Chondrocyte (in vitro differentiated cells): ENCODE measurements around the gene NDRG2. TPM values are rescaled to one million over a fixed set of nuclear protein-coding genes. Genes with fewer than 3 reads are reported as not detected.

Experiments
- DNase-seq: peaks from one replicate; pipeline ENCODE4 v3.0.0; 2021; ENCODE audit warnings: mixed read lengths, low spot score
- H3K27ac Mint-ChIP-seq: one replicate; pipeline ENCODE4 v1.8.0; 2021; ENCODE audit warnings: mild to moderate bottlenecking, moderate library complexity, mixed read lengths; ENCODE audit not compliant: unreplicated experiment
- H3K27me3 Mint-ChIP-seq: 2 replicates; pipeline ENCODE4 v1.8.0; 2021; ENCODE audit warnings: low read depth, mixed read lengths
- H3K36me3 Mint-ChIP-seq: 2 replicates; pipeline ENCODE4 v1.8.0; 2021; ENCODE audit warnings: low read depth, mixed read lengths
- H3K4me1 Mint-ChIP-seq: 2 replicates; pipeline ENCODE4 v1.8.0; 2021; ENCODE audit warnings: low read depth, mild to moderate bottlenecking, mixed read lengths
- H3K4me3 Mint-ChIP-seq: one replicate; pipeline ENCODE4 v1.8.0; 2021; ENCODE audit warnings: mild to moderate bottlenecking, moderate library complexity, mixed read lengths; ENCODE audit not compliant: unreplicated experiment
- H3K9me3 Mint-ChIP-seq: 2 replicates; pipeline ENCODE4 v1.8.0; 2021; ENCODE audit warnings: low read depth, mixed read lengths
- CTCF ChIP-seq: fragments of 200-600 bp; sonication (generic); IDR thresholded peaks from 2 replicates; pipeline ENCODE4 v1.5.0; 2021; ENCODE audit warnings: antibody characterized with exemption, mild to moderate bottlenecking, moderate library complexity
- total RNA-seq: library from RNA; stranded (reverse); gene quantifications from 3 replicates; pipeline ENCODE4 v1.2.1, GENCODE V29; 2021

NDRG2 gene
- total RNA-seq, 1 donor from 2014 or later: 6.3 TPM

GRCh38 chr14:21018286-21018685 lies 6.6 kb downstream of the NDRG2 start:
- Mint-ChIP-seq H3K4me3 (no peak overlapping the region), H3K4me1 (no peaks in the 10 kb centered on the region), H3K27me3 (peaks cover 2% of the 10 kb centered on the region), H3K36me3 (no peaks in the 10 kb centered on the region), H3K27ac (no peak overlapping the region), H3K9me3 (no peaks in the 10 kb centered on the region)
- TF ChIP-seq CTCF: no peak
- no peak for DNase-seq

GRCh38 chr14:21017528-21018245 lies 7.2 kb downstream of the NDRG2 start:
- DNase-seq: no peak
- Mint-ChIP-seq H3K27ac (no peak overlapping the region), H3K27me3 (peaks cover 5% of the 10 kb centered on the region), H3K4me1 (no peaks in the 10 kb centered on the region), H3K36me3 (no peaks in the 10 kb centered on the region), H3K4me3 (no peak overlapping the region), H3K9me3 (no peaks in the 10 kb centered on the region)
- TF ChIP-seq CTCF: no peak

- no peak for TF ChIP-seq CTCF
- Mint-ChIP-seq H3K4me3 (no peak overlapping the region), H3K36me3 (no peaks in the 10 kb centered on the region), H3K4me1 (no peaks in the 10 kb centered on the region), H3K27me3 (peaks cover 13% of the 10 kb centered on the region), H3K27ac (no peak overlapping the region), H3K9me3 (no peaks in the 10 kb centered on the region)
- no peak for DNase-seq
Measured at GRCh38 chr14:21016413-21017190, 8.3 kb downstream of the NDRG2 start.

GRCh38 chr14:21015312-21015711 lies 9.5 kb downstream of the NDRG2 start:
- peaks cover 16% of the 10 kb centered on the region for H3K27me3 Mint-ChIP-seq
- H3K4me3 Mint-ChIP-seq: no peak overlapping the region
- TF ChIP-seq CTCF: no peak
- no peaks in the 10 kb centered on the region for H3K9me3 Mint-ChIP-seq
- no peak for DNase-seq
- H3K36me3 Mint-ChIP-seq: no peaks in the 10 kb centered on the region
- H3K27ac Mint-ChIP-seq: no peak overlapping the region
- H3K4me1 Mint-ChIP-seq: no peaks in the 10 kb centered on the region

GRCh38 chr14:21014761-21015190 lies 10.1 kb downstream of the NDRG2 start:
- no peaks in the 10 kb centered on the region for H3K4me1 Mint-ChIP-seq
- no peak overlapping the region for H3K4me3 Mint-ChIP-seq
- H3K27me3 Mint-ChIP-seq: peaks cover 16% of the 10 kb centered on the region
- peak; percentile 94 for TF ChIP-seq CTCF
- H3K27ac Mint-ChIP-seq: no peak overlapping the region
- H3K9me3 Mint-ChIP-seq: no peaks in the 10 kb centered on the region
- H3K36me3 Mint-ChIP-seq: no peaks in the 10 kb centered on the region
- DNase-seq: no peak
